GM18951 (cell line): ENCODE data around the gene DHRS1.
A peak's percentile ranks its signal among the peaks of the same experiment; 100 is the strongest.

Source experiments
- POLR2A ChIP-seq: IDR thresholded peaks from 4 replicates; pipeline ENCODE4 v1.6.1; 2011; ENCODE audit warnings: mild to moderate bottlenecking; ENCODE audit not compliant: insufficient read length, insufficient read depth; ENCODE audit errors: extremely low read depth
- in situ Hi-C: fragments of 300-500 bp; cut with MboI; formaldehyde crosslinking; loops from one replicate; pipeline ENCODE4 v1.12.0; 2022; ENCODE audit warnings: low sequenced_read_pairs, mixed read lengths, inconsistent platforms; ENCODE audit not compliant: unreplicated experiment

Gene DHRS1

GRCh38 chr14:24277071-24277470, 22.5 kb downstream of the DHRS1 start:
- TF ChIP-seq POLR2A = no peak
- in situ Hi-C loops = no loop called here

GRCh38 chr14:24274101-24274543, 25.5 kb downstream of the DHRS1 start:
- in situ Hi-C loops = no loop called here
- no peak for TF ChIP-seq POLR2A

- TF ChIP-seq POLR2A = no peak
- in situ Hi-C loops = no loop called here
Measured at GRCh38 chr14:24273422-24273998, 26.1 kb downstream of the DHRS1 start.

- in situ Hi-C loops = no loop called here
- no peak for TF ChIP-seq POLR2A
Measured at GRCh38 chr14:24272467-24272866, 27.1 kb downstream of the DHRS1 start.

- TF ChIP-seq POLR2A = no peak
- in situ Hi-C loops = no loop called here
Measured at GRCh38 chr14:24271834-24272263, 27.7 kb downstream of the DHRS1 start.

- in situ Hi-C loops = no loop called here
Measured at GRCh38 chr14:24271134-24271833, 28.3 kb downstream of the DHRS1 start, which contains the start of gene RABGGTA. TSS of gene RABGGTA (minus strand) at chr14:24271597. CDS start at chr14:24271115, 482 bp downstream.

GRCh38 chr14:24270537-24271133, 28.9 kb downstream of the DHRS1 start:
- no peak for TF ChIP-seq POLR2A
- in situ Hi-C loops = no loop called here

More at GRCh38 chr14:24271134-24271833, 28.3 kb downstream of the DHRS1 start, which contains the start of gene RABGGTA:
- peak; percentile 87 for TF ChIP-seq POLR2A

- no peak for TF ChIP-seq POLR2A
- in situ Hi-C loops = no loop called here
Measured at GRCh38 chr14:24269910-24270536, 29.6 kb downstream of the DHRS1 start.

- in situ Hi-C loops = no loop called here
- no peak for TF ChIP-seq POLR2A
Measured at GRCh38 chr14:24269368-24269767, 30.2 kb downstream of the DHRS1 start.

- TF ChIP-seq POLR2A = no peak
- in situ Hi-C loops = no loop called here
Measured at GRCh38 chr14:24268225-24268624, 31.4 kb downstream of the DHRS1 start.

GRCh38 chr14:24267516-24267915, 32.1 kb downstream of the DHRS1 start:
- no peak for TF ChIP-seq POLR2A
- in situ Hi-C loops = no loop called here

- no peak for TF ChIP-seq POLR2A
- in situ Hi-C loops = no loop called here
Measured at GRCh38 chr14:24266344-24267244, 33.0 kb downstream of the DHRS1 start.
